ENCODE data around the gene TTLL7. TPM values are rescaled to one million over a fixed set of nuclear protein-coding genes. Genes with fewer than 3 reads are reported as not detected.

Gene TTLL7
- total and polyA plus RNA-seq, 2 donors (not counting 1 experiment from before 2014, with no cell fraction given): 0.01 TPM; not detected in 1

GRCh38 chr1:83970802-83971201 is 28.1 kb downstream of the TTLL7 start:
- H3K27ac Mint-ChIP-seq: no peak overlapping the region
- H3K27ac ChIP-seq (ENCODE audit: low read length in 2 of 2): no peak overlapping the region
- peaks cover 0 to 2% (median 0%) of the 10 kb centered on the region in 3 donors for H3K9me3 ChIP-seq (ENCODE audit: control extremely low read depth in 1 of 3, control insufficient read depth in 2 of 3, insufficient read depth in 1 of 3, low read length in 2 of 3)
- no peaks in the 10 kb centered on the region for H3K79me2 ChIP-seq (ENCODE audit: control insufficient read depth, insufficient read depth, low read length)
- TF ChIP-seq EZH2 (IDR thresholded peaks at IDR 0.05; ENCODE audit: borderline replicate concordance, insufficient read depth, low read depth, low read length, poor library complexity, severe bottlenecking) (no peak), CTCF (IDR thresholded peaks at IDR 0.05) (no peak)
- peaks cover 4% of the 10 kb centered on the region for H3K27me3 Mint-ChIP-seq
- no peak for ATAC-seq (ENCODE audit: low read depth)
- no peak overlapping the region for H3K4me3 Mint-ChIP-seq
- DNase-seq: no peak
- CTCF ChIA-PET: no interaction called here
- H3K4me3 ChIP-seq (ENCODE audit: control extremely low read depth in 1 of 5, extremely low read depth in 1 of 5, insufficient read depth in 1 of 5, low read depth in 2 of 5, low read length in 4 of 5): no peak overlapping the region
- H3K4me1 Mint-ChIP-seq: no peaks in the 10 kb centered on the region
- intact Hi-C loops (cut with micrococcal nuclease): no loop called here
- no peak overlapping the region for H2AFZ ChIP-seq (ENCODE audit: insufficient read depth, low read depth, low read length, poor library complexity, severe bottlenecking)
- no peaks in the 10 kb centered on the region for H4K20me1 ChIP-seq (ENCODE audit: control insufficient read depth, insufficient read depth, low read length, poor library complexity, severe bottlenecking)
- H3K4me2 ChIP-seq (replicated peaks; ENCODE audit: low read depth, low read length, poor library complexity, severe bottlenecking): no peak overlapping the region
- POLR2A ChIA-PET: no interaction called here
- WGBS (ENCODE audit: insufficient coverage): no CpG with 5 or more reads among the region's 1 CpG
- no peaks in the 10 kb centered on the region for H3K9me3 Mint-ChIP-seq (ENCODE audit: insufficient read depth)
- H3K9ac ChIP-seq (ENCODE audit: low read length): no peak overlapping the region
- no peaks in the 10 kb centered on the region for H3K4me1 ChIP-seq (ENCODE audit: control insufficient read depth in 2 of 2, insufficient read depth in 2 of 2, low read length in 2 of 2)
- H3K27me3 ChIP-seq (replicated peaks in 1 of 4; ENCODE audit: control extremely low read depth in 1 of 4, control insufficient read depth in 3 of 4, insufficient read depth in 4 of 4, low read length in 3 of 4): no peaks in the 10 kb centered on the region
- H3K36me3 ChIP-seq (replicated peaks in 1 of 2; ENCODE audit: control extremely low read depth in 1 of 2, control insufficient read depth in 1 of 2, extremely low read depth in 1 of 2, insufficient read depth in 2 of 2, low read length in 1 of 2): no peaks in the 10 kb centered on the region

GRCh38 chr1:83970114-83970513 is 28.8 kb downstream of the TTLL7 start:
- no peaks in the 10 kb centered on the region for H3K9me3 Mint-ChIP-seq (ENCODE audit: insufficient read depth)
- no peaks in the 10 kb centered on the region for H3K9me3 ChIP-seq (ENCODE audit: control extremely low read depth in 1 of 3, control insufficient read depth in 2 of 3, insufficient read depth in 1 of 3, low read length in 2 of 3)
- TF ChIP-seq CTCF (IDR thresholded peaks at IDR 0.05): no peak
- TF ChIP-seq EZH2 (IDR thresholded peaks at IDR 0.05; ENCODE audit: borderline replicate concordance, insufficient read depth, low read depth, low read length, poor library complexity, severe bottlenecking): no peak
- no peak overlapping the region for H2AFZ ChIP-seq (ENCODE audit: insufficient read depth, low read depth, low read length, poor library complexity, severe bottlenecking)
- H4K20me1 ChIP-seq (ENCODE audit: control insufficient read depth, insufficient read depth, low read length, poor library complexity, severe bottlenecking): no peaks in the 10 kb centered on the region
- ChIA-PET CTCF (no interaction called here), POLR2A (no interaction called here)
- H3K4me3 ChIP-seq (ENCODE audit: control extremely low read depth in 1 of 5, extremely low read depth in 1 of 5, insufficient read depth in 1 of 5, low read depth in 2 of 5, low read length in 4 of 5): no peak overlapping the region
- no peaks in the 10 kb centered on the region for H3K4me1 Mint-ChIP-seq
- no peaks in the 10 kb centered on the region for H3K36me3 ChIP-seq (replicated peaks in 1 of 2; ENCODE audit: control extremely low read depth in 1 of 2, control insufficient read depth in 1 of 2, extremely low read depth in 1 of 2, insufficient read depth in 2 of 2, low read length in 1 of 2)
- H3K79me2 ChIP-seq (ENCODE audit: control insufficient read depth, insufficient read depth, low read length): no peaks in the 10 kb centered on the region
- H3K4me3 Mint-ChIP-seq: no peak overlapping the region
- no peaks in the 10 kb centered on the region for H3K4me1 ChIP-seq (ENCODE audit: control insufficient read depth in 2 of 2, insufficient read depth in 2 of 2, low read length in 2 of 2)
- H3K9ac ChIP-seq (ENCODE audit: low read length): no peak overlapping the region
- intact Hi-C loops (cut with micrococcal nuclease): no loop called here
- H3K27me3 Mint-ChIP-seq: peaks cover 4% of the 10 kb centered on the region
- no peak for ATAC-seq (ENCODE audit: low read depth)
- H3K4me2 ChIP-seq (replicated peaks; ENCODE audit: low read depth, low read length, poor library complexity, severe bottlenecking): no peak overlapping the region
- no peak for DNase-seq
- no peak overlapping the region for H3K27ac Mint-ChIP-seq
- no peaks in the 10 kb centered on the region for H3K27me3 ChIP-seq (replicated peaks in 1 of 4; ENCODE audit: control extremely low read depth in 1 of 4, control insufficient read depth in 3 of 4, insufficient read depth in 4 of 4, low read length in 3 of 4)
- H3K27ac ChIP-seq (ENCODE audit: low read length in 2 of 2): no peak overlapping the region

Measured in B cell (primary cell).